Activated naive CD4-positive, alpha-beta T cell treated with anti-CD3 and anti-CD28 coated beads, Interleukin-2, amount 50 U/mL, for 24 hours (primary cell): ENCODE data around the gene RNF4.
"Not testable (repeated sequence)": the region's sequence is repeated elsewhere in the genome, so short reads cannot be mapped to it uniquely, and the experiment has no call there.

Experiments
- H3K27ac Mint-ChIP-seq: one replicate; pipeline ENCODE4 v1.8.0; 2021; ENCODE audit warnings: mild to moderate bottlenecking, mixed read lengths
- H3K27me3 Mint-ChIP-seq: one replicate; pipeline ENCODE4 v1.8.0; 2021; ENCODE audit warnings: mixed read lengths
- H3K36me3 Mint-ChIP-seq: one replicate; pipeline ENCODE4 v1.8.0; 2021; ENCODE audit warnings: mixed read lengths
- H3K4me1 Mint-ChIP-seq: one replicate; pipeline ENCODE4 v1.8.0; 2021; ENCODE audit warnings: mixed read lengths
- H3K4me3 Mint-ChIP-seq: one replicate; pipeline ENCODE4 v1.8.0; 2021; ENCODE audit warnings: mild to moderate bottlenecking, mixed read lengths
- H3K9me3 Mint-ChIP-seq: one replicate; pipeline ENCODE4 v1.8.0; 2021; ENCODE audit warnings: mixed read lengths

RNF4 gene

GRCh38 chr4:2512396-2513135, 43.7 kb downstream of the RNF4 start:
- no peaks in the 10 kb centered on the region for H3K27me3 Mint-ChIP-seq
- no peaks in the 10 kb centered on the region for H3K4me1 Mint-ChIP-seq
- no peak overlapping the region for H3K27ac Mint-ChIP-seq
- H3K36me3 Mint-ChIP-seq = peaks cover 10% of the 10 kb centered on the region
- H3K4me3 Mint-ChIP-seq = no peak overlapping the region
- H3K9me3 Mint-ChIP-seq = no peaks in the 10 kb centered on the region

- H3K4me3 Mint-ChIP-seq, H3K9me3 Mint-ChIP-seq, H3K4me1 Mint-ChIP-seq, H3K27me3 Mint-ChIP-seq, H3K27ac Mint-ChIP-seq: not testable (repeated sequence)
- peaks cover 10% of the 10 kb centered on the region for H3K36me3 Mint-ChIP-seq
Measured at GRCh38 chr4:2514193-2514592, 45.3 kb downstream of the RNF4 start.

GRCh38 chr4:2514944-2515343, 46.0 kb downstream of the RNF4 start:
- not testable (repeated sequence) for H3K27ac Mint-ChIP-seq, H3K27me3 Mint-ChIP-seq, H3K4me1 Mint-ChIP-seq, H3K9me3 Mint-ChIP-seq, H3K4me3 Mint-ChIP-seq
- H3K36me3 Mint-ChIP-seq = peaks cover 10% of the 10 kb centered on the region

GRCh38 chr4:2515830-2516550, 47.1 kb downstream of the RNF4 start:
- H3K36me3 Mint-ChIP-seq = peaks cover 12% of the 10 kb centered on the region
- no peaks in the 10 kb centered on the region for H3K9me3 Mint-ChIP-seq
- H3K4me1 Mint-ChIP-seq = no peaks in the 10 kb centered on the region
- H3K27ac Mint-ChIP-seq = peak overlapping the region; percentile 17
- no peaks in the 10 kb centered on the region for H3K27me3 Mint-ChIP-seq
- no peak overlapping the region for H3K4me3 Mint-ChIP-seq

- no peaks in the 10 kb centered on the region for H3K27me3 Mint-ChIP-seq
- no peak overlapping the region for H3K27ac Mint-ChIP-seq
- H3K36me3 Mint-ChIP-seq = peaks cover 12% of the 10 kb centered on the region
- no peaks in the 10 kb centered on the region for H3K4me1 Mint-ChIP-seq
- H3K4me3 Mint-ChIP-seq = no peak overlapping the region
- H3K9me3 Mint-ChIP-seq = no peaks in the 10 kb centered on the region
Measured at GRCh38 chr4:2516635-2517034, 47.7 kb downstream of the RNF4 start.

- Mint-ChIP-seq H3K4me1 (no peaks in the 10 kb centered on the region), H3K36me3 (no peaks in the 10 kb centered on the region), H3K4me3 (no peak overlapping the region), H3K27ac (no peak overlapping the region), H3K9me3 (no peaks in the 10 kb centered on the region), H3K27me3 (no peaks in the 10 kb centered on the region)
Measured at GRCh38 chr4:2526559-2526958, 57.7 kb downstream of the RNF4 start.

GRCh38 chr4:2534904-2535375, 66.0 kb downstream of the RNF4 start:
- peak overlapping the region; percentile 72 for H3K27ac Mint-ChIP-seq
- peaks cover 13% of the 10 kb centered on the region for H3K4me1 Mint-ChIP-seq
- H3K36me3 Mint-ChIP-seq = no peaks in the 10 kb centered on the region
- no peaks in the 10 kb centered on the region for H3K27me3 Mint-ChIP-seq
- peak overlapping the region; percentile 90 for H3K4me3 Mint-ChIP-seq
- H3K9me3 Mint-ChIP-seq = no peaks in the 10 kb centered on the region

GRCh38 chr4:2535376-2536192, 66.7 kb downstream of the RNF4 start:
- H3K4me3 Mint-ChIP-seq = peak overlapping the region; percentile 90
- H3K9me3 Mint-ChIP-seq = no peaks in the 10 kb centered on the region
- no peaks in the 10 kb centered on the region for H3K27me3 Mint-ChIP-seq
- peaks cover 13% of the 10 kb centered on the region for H3K4me1 Mint-ChIP-seq
- H3K27ac Mint-ChIP-seq = peak overlapping the region; percentile 86
- no peaks in the 10 kb centered on the region for H3K36me3 Mint-ChIP-seq

GRCh38 chr4:2536193-2537010, 67.5 kb downstream of the RNF4 start, which contains the start of gene FAM193A:
Gene FAM193A (plus strand): TSS chr4:2536647. CDS start chr4:2536916, 269 bp downstream.
- no peaks in the 10 kb centered on the region for H3K9me3 Mint-ChIP-seq
- H3K27me3 Mint-ChIP-seq = no peaks in the 10 kb centered on the region
- H3K4me1 Mint-ChIP-seq = peaks cover 13% of the 10 kb centered on the region
- H3K36me3 Mint-ChIP-seq = no peaks in the 10 kb centered on the region
- peak within 1 kb of the TSS; percentile 86 for H3K27ac Mint-ChIP-seq
- peak within 1 kb of the TSS; percentile 91 for H3K4me3 Mint-ChIP-seq

- H3K9me3 Mint-ChIP-seq = no peaks in the 10 kb centered on the region
- H3K4me3 Mint-ChIP-seq = peak overlapping the region; percentile 91
- H3K4me1 Mint-ChIP-seq = peaks cover 13% of the 10 kb centered on the region
- peak overlapping the region; percentile 80 for H3K27ac Mint-ChIP-seq
- H3K27me3 Mint-ChIP-seq = no peaks in the 10 kb centered on the region
- H3K36me3 Mint-ChIP-seq = no peaks in the 10 kb centered on the region
Measured at GRCh38 chr4:2537011-2537830, 68.3 kb downstream of the RNF4 start.

- peaks cover 46% of the 10 kb centered on the region for H3K4me1 Mint-ChIP-seq
- H3K36me3 Mint-ChIP-seq, H3K27ac Mint-ChIP-seq, H3K9me3 Mint-ChIP-seq, H3K27me3 Mint-ChIP-seq, H3K4me3 Mint-ChIP-seq: not testable (repeated sequence)
Measured at GRCh38 chr4:2543580-2544191, 74.8 kb downstream of the RNF4 start.

GRCh38 chr4:2545321-2546013, 76.6 kb downstream of the RNF4 start:
- no peaks in the 10 kb centered on the region for H3K9me3 Mint-ChIP-seq
- no peaks in the 10 kb centered on the region for H3K27me3 Mint-ChIP-seq
- no peak overlapping the region for H3K4me3 Mint-ChIP-seq
- H3K4me1 Mint-ChIP-seq = peaks cover 42% of the 10 kb centered on the region
- peaks cover 4% of the 10 kb centered on the region for H3K36me3 Mint-ChIP-seq
- no peak overlapping the region for H3K27ac Mint-ChIP-seq

- peaks cover 4% of the 10 kb centered on the region for H3K36me3 Mint-ChIP-seq
- H3K27ac Mint-ChIP-seq = no peak overlapping the region
- peak overlapping the region; percentile 36 for H3K4me3 Mint-ChIP-seq
- H3K9me3 Mint-ChIP-seq = no peaks in the 10 kb centered on the region
- H3K27me3 Mint-ChIP-seq = no peaks in the 10 kb centered on the region
- H3K4me1 Mint-ChIP-seq = peaks cover 47% of the 10 kb centered on the region
Measured at GRCh38 chr4:2546286-2546823, 77.4 kb downstream of the RNF4 start.
